GM19438 (cell line): ENCODE measurements around the gene ATP2B2.

Experiments
- ATAC-seq: cut with Tn5 transposase; IDR thresholded peaks from one replicate; pipeline ENCODE4 v1.9.1; 2021; ENCODE audit warnings: low read depth; ENCODE audit not compliant: unreplicated experiment

Gene ATP2B2

DNA sequence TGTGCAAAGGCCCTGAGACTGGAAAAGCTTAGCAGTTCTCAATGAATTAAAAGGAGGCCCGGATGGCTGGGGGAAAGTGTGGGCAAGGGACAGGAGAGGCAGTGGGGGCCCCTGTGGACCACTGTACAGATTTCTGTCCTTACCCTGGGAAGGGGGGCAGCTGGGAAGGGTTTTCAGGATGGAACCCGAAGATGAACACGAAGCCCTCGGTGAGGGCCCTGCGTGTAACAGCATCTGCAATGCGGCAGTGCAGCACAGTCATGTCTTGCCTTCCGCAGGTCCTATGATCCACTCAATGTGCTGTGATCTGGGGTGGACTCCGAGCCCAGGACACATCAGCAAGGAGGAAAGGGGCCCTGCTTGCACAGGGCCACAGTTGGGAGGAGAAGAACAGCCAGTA, 7.9 kb upstream of the ATP2B2 start:
- no peak for ATAC-seq

DNA sequence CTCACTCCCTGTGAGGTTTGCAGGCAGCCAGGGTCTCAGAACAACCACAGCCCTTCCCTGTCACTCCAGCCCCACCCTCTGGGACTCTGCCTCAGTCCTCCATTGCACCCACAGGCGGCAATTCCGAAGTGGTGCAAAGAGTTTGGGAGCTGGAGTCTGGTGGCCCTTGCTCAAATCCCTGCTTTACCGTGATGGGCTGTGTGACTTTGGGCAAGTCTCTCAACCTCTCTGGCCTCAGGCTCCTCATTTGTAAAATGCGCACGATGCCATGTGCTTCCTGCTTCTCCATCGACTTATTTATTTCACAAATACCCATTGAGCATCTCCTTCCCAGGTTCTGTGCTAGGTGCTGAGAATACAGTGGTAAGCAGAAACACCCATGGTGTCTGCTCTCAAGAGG, 7.3 kb upstream of the ATP2B2 start:
- no peak for ATAC-seq

DNA sequence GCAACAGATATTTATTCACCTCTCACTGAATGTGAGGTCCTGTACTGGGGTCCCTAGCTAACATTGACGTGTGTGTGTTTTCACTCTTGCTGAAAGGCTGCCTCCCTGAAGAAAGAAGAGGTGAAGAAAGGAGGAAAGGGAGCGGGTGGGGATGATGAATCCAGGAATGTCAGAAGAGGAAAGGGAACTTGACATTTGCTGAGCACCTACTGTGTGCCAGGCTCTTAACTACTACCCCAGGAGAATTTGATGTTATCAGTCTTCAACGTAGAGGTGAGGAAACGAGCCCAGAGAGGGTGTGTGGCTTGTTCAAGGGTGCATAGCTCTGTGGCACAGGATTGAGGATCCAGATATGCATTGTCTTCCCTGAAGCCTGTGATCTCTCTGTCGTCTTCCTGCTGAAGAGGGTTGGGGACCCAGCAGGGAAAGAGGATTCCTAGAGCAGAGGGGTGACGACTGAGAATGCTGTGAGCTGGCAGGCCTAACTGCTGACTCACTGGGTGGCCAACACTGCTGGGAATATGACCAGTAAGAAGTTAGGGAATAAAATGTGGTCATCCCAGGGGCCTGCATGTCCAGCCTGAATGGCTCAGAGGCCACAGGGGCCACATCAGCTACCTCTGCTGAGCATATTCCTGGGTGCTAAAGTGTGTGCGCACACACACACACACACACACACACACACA, 6.6 kb upstream of the ATP2B2 start:
- no peak for ATAC-seq

DNA sequence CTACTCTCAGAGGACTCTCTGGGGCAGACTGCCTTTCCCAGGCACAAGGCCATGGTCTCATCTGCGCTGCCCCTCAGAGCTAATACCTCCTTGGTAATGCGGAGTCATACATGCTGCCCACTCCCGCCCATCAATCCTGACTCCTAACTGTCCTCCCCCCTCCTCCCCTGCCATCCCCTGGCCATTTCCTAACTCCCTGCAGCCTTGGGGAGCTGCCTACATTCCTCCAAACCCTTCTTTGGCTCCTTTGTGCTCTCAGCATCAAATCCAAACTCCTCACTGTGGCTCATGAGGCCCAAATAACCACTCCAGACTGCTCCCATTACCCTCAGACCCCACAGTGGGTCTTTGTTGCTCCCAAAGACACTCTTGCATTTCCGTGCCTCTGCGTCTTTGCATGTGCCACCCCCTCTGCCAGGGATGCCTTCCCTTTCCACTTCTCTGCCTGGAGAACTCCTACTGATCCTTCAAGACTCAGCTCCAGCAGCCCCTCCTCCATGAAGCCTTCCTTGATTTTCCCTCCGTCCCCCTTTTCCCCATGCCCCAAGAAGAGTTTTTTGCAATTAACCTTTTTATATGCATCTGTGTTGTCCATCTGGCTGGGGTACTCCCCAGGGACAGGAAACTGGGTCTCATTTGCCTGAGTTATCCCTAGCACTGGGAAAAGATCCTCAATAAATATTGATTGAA, 5.5 kb upstream of the ATP2B2 start:
- ATAC-seq: no peak

DNA sequence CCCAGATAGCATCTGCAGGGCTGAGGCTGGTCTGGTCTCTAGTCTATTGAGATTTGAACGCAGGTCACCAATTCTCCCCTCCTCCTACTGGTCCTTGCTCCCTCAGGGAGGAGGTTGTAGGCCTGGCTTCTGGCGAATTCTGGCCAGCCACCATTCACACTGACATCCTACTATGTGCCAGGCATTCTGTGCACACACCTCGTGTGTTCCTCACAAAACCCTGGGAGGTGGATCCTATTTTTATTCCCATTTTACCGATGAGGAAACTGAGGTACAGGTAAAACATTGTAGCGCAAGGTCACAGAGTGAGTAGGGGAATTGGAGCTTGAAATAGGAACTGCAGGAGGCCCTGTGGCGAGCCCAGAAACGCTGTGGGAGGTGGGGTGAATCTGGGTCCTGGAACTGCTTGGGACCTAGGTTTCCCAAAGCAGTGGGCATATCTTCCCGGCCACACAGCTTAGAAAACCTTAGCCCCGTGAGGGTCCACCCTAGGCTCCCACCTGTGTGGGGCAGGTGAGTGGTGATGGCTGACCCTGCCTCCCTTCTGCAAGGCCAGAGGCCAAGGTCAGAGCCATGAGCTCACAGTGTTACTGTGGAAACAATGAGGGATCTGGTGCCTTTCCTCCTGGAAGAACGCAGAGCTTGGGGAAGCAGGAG, 4.8 kb upstream of the ATP2B2 start:
- no peak for ATAC-seq

DNA sequence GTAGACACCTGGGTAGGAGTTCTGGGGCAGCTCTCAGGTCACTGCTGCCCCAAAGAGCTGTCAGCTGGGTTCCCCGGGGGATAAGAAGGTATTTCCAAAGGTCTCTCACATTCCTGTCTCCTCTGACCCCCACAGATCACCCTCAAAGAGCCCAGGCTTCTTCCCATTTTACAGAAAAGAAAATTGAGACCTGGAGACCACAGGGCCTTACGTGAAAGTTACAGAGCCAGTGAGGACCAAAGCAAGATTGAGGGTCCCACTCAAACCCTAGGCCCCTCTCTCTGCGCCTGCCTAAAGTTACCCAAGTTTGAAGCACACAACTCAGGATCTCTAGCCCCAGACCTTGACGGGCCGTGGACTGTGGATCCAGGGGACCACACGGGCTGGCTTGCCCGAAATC, 3.9 kb upstream of the ATP2B2 start:
- ATAC-seq: no peak

DNA sequence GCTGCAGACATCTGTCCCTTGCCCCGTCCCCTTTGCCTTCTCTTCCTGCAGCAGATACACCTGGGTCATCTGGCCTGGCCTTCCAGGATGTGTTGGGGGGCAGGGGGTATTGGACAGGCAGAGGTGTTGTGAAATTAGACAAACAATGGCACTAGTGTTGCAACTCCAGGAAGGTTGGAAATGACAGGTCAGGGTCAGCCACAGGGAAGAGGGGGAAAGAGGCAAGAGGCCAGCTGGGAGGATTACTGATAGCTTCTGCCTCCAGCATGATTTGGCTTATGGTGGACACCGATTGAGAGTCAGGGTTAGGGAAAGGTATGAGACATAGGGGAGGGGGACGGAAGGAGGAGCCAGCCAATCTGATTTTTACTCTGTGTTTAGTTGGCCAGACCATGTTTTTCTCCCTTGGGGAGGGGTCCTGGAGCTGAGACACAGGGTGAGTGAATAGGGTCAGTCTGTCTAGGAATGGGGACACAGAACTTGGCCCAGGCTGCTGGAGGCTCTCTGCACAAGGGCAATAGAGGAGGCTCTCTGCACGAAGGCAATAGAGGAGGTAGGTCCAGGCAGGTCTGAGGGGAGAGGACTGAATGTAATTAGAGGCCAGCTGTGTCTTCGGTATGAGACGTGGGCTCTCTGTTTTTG, 3.4 kb upstream of the ATP2B2 start:
- ATAC-seq: no peak

DNA sequence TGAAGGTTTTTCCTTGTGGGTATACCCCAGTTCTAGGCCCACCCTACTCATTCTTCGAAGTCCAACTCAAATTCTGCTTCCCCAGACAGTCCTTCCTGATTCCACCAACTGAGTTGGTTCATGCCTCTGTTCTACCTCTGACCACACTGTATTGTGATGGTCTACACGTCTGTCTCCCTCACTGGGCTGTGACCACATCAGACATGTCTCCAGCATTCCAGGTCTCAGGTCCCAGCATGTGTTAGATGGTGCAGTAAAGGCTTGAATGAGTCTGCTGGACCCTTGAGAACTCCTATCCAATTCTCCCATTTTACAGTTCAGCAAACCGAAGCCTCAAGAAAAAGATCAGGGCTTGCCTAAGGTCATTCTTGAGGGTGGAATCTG, 2.8 kb upstream of the ATP2B2 start:
- no peak for ATAC-seq

DNA sequence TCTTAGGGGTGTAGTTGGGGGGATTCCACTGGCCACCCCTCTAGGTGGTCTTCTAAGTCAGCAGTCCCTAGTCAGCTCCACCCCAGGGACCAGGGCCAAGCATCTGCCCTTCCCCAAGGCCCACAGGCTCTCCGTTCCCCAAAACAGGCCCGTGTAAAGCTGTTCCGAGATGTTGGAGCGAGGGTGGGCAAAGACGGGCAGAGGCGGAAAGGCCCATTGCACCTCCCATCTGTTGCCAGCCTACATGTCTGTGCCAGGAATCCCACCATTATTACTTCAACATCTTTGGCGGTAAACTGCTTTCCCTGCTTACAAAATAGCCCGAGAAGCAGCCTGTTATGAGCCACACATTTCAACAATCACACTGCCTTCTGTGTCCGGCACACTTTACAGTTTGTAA, 1.9 kb upstream of the ATP2B2 start:
- no peak for ATAC-seq

DNA sequence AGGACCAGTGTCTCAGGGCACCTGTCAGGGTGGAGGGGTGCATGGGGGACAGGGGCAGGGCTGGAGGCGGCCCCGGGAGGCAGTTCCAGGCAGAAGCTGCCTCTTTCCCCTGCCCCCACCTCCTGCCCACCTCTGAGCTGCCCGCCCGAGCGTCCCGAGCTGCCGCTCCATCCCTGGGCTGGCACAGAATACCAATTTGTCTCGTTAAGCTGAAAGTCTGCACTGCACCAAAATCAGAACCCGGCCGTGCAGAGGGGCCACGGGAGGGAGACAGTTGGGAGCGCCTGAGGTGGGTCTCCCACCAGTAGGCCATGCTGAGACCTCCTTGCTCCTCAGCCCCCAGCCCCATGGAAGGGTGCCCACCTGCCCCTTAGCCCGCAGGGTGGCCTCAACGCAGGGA, 1.3 kb upstream of the ATP2B2 start:
- ATAC-seq: no peak

DNA sequence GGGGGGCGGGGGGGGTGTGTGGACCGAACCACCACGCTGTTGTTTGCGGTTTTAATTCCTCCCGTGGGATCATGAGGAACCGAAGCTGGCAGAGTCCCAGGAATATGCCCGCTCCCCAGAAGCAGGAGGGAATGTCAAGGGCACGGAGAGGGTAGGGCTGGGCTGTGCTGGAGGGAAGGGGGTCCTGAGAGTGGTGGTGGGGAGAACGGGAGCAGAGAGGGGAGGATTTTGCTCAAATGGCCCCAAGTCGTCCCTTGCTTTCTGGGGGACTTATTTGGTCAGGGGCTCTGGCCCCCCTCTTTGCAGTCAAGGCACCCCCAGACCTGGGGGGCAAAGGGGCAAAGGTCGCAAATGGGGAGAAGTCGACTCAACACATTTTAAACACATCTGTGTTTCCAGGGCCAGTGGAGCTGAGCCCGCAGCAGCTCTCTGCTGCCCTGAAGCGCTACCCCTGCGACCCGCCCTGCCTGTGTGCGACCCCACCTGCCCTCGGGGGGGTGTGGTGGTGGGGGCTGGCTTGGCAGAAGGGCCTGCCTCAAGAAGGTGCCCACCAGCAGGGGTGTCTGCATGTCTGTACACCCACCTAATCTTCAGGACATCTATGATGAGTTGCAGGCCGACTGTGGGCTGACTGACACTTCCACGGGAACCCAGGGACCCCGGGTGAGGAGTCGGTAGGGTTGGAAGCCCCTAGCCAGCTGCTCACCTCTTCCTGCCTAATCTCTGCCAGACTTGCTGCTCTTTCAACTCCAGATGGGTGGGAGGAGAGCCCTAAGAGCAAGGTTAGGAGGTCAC, 602 bp upstream of the ATP2B2 start:
- no peak for ATAC-seq

DNA sequence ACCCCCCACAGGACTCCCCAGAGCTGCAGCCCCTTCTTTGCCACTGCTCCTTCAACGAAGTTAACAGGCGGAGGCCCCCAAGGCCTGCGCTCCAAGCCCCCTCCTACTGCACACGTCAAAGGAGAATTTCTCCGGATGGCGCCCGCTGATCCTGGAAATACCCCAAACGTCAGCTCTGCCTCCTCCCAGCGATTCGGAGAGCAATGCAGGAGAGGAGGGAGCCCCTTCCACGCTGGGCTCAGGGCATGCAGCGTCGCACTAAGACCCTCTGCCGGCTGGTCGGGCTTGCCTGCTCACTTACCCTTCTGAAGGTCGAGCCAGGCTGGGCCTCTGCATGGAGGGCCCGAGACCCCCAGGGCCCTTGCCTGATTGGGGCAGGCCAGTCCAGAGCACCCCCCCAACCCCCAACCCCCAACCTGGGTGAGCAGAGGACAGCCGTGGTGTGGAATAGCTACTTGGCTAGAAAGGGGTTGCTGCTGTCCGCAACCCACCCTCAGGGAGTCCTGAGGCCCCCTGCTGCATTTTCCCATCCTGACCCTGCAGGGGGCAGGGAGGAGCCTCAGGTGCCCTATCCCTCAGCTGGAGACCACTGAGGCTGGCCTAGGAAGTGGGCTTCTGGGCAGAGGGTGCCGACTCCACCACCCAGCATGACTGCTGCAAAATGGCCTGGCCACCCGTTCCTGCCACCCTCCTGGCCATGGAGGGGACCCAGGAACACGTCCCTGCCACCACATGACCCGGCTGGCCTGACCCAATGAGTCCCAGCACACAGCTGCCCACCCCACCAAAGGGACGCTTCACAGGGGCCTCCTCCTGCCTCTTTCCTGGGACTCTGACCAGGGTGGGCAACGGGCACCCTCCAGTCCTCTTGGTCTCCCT, 976 bp downstream of the ATP2B2 start:
- no peak for ATAC-seq

DNA sequence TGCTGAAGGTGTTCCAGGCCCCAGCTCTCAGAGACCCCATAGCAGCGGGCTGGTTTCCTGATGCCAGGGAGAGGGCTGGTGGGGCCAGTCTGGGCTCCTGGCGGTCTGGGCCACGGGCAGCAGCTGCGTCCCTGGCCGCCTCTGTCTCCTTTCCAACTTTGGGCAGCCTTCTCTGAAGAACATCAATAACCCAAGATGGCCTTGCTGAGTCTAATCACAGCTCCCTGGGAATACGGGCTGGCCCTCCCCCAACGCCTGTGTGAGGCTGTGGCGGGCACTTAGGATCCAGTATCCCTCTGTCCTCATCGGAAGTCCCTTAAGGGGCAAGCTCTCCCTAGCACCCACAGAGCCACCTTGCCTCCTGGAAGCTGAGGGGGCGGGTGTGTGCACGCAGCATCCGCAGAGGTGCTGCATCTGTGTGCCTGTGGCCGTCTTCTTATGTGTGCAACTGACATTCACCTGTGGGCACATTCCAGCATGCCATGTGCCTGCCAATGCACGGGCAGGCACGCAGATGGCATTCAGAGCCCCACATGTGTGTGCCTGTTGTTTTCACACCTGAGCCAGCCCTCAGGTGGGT, 2.1 kb downstream of the ATP2B2 start:
- no peak for ATAC-seq

DNA sequence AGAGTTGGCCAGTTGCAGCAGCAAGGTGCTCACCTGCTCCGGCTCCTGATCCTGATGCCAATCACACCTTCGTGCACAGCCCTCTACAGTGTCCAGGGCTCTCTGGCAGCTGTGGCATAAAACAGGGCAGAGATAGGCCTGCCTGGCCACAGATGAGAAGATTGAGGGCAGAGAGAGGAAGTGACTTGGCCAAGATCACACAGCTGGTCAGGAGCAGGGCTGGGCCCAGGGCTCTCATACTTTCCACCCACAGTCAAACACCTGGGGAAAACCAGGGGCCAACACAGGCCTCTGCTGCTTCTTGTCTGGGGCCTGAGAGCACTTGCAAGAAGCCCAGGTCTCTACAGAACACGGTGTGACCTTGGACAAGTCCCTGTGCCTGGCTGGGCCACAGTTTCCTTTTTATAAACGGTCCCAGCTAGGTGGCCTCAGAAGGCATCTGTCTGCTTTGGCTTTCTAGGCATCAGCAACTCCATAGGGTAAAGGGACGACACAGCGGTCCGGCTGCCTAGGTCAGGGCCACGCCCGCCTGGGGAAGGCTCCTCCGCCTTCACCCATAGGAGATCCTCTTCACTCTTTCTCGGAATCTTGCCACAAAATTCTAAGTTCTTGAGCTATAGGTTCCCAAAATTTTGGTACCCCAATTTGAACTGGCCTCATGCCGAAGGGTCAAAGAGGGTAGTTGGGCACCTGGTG, 3.1 kb downstream of the ATP2B2 start:
- no peak for ATAC-seq

DNA sequence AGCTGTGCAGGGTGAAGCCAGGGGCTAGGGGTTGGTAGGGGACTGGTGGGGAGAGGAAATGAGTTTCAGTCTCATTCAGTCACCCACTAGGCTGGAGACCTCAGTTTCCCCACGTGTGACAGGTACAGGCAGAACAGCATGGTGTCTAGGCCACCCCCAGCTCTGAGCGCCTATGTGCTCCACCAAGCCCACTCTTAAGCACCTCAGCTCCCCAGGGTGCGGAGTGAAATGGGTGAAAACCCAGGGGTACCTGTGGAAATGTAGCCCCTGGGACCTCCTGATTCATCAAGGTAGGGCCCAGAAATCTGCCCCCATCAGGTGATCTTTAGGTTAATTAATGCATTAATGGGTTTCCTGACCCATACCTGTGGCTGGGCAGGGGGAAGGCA, 3.7 kb downstream of the ATP2B2 start:
- ATAC-seq: no peak

DNA sequence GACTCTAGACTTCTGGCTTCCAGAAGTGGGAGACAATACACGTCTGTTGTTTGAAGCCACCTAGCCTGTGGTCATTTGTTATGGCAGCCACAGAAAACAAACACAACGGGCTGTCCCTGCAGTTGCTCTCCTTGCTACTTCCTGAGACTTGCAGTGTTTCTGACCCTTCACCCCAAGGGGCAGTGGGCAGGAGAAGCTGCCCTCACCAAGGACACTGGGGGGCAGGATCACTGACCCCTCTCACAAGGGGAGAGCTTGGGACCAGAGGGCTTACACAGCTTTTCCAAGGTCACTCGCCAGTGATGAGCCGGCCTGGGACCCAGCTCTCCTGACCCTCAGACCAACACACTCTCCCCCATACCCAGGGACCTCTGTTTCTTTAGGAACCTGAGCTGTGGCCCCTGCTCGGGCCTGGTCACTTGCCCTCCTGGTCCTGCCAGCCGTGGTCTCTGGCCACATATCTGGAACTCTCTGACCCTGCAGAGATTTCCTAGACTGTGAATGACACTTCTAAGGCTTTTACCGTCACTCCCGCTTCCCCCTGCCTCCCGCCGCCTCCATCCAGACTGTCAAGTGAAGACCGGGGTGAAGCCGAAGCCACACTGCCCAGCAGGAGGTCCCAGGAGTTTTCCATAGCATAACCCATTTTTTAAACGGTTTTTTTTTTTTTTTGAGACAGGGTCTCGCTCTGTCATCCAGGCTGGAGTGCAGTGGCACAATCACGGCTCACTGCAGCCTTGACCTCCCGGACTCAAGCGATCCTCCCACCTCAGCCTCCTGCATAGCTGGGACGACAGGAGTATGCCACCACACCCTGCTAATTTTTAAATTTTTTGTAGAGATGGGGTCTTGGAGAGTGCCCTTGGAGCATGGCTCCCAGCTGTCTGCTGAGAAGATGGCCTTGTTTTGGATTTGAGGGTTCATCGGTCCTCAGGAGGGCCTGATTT, 4.4 kb downstream of the ATP2B2 start:
- no peak for ATAC-seq

DNA sequence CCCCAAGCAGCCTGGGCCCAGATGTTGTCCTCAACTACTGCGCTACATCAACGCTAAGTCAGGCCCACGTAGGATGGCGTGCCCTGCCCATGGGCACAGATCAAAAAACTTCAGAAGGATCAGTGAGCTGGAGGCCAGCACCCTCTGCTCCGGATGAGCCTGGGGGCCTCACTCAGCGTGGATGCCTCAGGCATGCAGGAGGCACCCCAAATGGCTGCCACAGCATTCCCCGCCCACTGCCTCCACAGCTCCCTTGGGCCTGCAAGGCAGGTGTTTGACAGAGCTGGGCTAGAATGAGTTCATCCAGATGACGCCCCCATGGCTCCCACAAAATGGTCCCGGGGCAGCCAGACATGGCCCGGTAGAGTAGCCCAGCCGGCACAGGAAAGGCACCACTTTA, 7.1 kb downstream of the ATP2B2 start:
- no peak for ATAC-seq

DNA sequence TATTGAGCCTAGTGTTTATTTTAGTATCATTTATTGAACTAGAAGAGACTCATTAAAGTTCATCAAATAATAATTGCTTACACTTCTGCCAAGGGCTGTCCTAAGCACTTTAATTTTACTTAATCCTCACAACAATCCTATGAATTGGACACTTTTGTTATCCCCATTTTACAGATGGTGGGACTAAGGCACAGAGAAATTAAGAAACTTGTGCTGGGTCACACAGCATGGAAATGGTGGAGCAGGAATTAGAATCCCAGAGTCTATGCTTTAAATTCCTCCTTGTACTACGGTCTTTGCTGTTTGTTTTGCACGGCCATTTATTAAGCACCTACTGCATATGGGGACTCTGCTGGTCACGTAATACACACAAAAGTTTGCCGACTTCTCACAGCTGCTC, 7.9 kb downstream of the ATP2B2 start:
- no peak for ATAC-seq
